Fibroblast of peridontal ligament (primary cell): ENCODE data around the gene CYBRD1.
A peak's percentile ranks its signal among the peaks of the same experiment; 100 is the strongest.
"Not testable (repeated sequence)": the region's sequence is repeated elsewhere in the genome, so short reads cannot be mapped to it uniquely, and the experiment has no call there.

Source experiments
- DNase-seq: peaks from one replicate; pipeline ENCODE4 v3.0.0-alpha.2; 2010; ENCODE audit errors: extremely low read depth

CYBRD1 gene

GRCh38 chr2:171515672-171516298 lies 6.5 kb upstream of the CYBRD1 start:
- DNase-seq = peak; percentile 78

- no peak for DNase-seq
Measured at GRCh38 chr2:171516793-171517192, 5.5 kb upstream of the CYBRD1 start.

- DNase-seq = no peak
Measured at GRCh38 chr2:171520471-171520870, 1.8 kb upstream of the CYBRD1 start.

GRCh38 chr2:171521361-171522051 lies 768 bp upstream of the CYBRD1 start:
- DNase-seq = no peak

- no peak for DNase-seq
Measured at GRCh38 chr2:171522788-171523087, 464 bp downstream of the CYBRD1 start.

GRCh38 chr2:171523088-171524017 lies 1.1 kb downstream of the CYBRD1 start:
- DNase-seq = peak; percentile 67

GRCh38 chr2:171524018-171524401 lies 1.7 kb downstream of the CYBRD1 start:
- peak; percentile 49 for DNase-seq

- DNase-seq = no peak
Measured at GRCh38 chr2:171529914-171530313, 7.6 kb downstream of the CYBRD1 start.

- DNase-seq = no peak
Measured at GRCh38 chr2:171530378-171530777, 8.1 kb downstream of the CYBRD1 start.

- not testable (repeated sequence) for DNase-seq
Measured at GRCh38 chr2:171530859-171531258, 8.6 kb downstream of the CYBRD1 start.

- peak; percentile 92 for DNase-seq
Measured at GRCh38 chr2:171531291-171531690, 9.0 kb downstream of the CYBRD1 start.

- DNase-seq = peak; percentile 64
Measured at GRCh38 chr2:171531836-171532450, 9.7 kb downstream of the CYBRD1 start.

GRCh38 chr2:171533331-171533730 lies 11.1 kb downstream of the CYBRD1 start:
- no peak for DNase-seq

GRCh38 chr2:171535528-171535927 lies 13.3 kb downstream of the CYBRD1 start:
- not testable (repeated sequence) for DNase-seq

- DNase-seq = no peak
Measured at GRCh38 chr2:171540437-171540836, 18.2 kb downstream of the CYBRD1 start.

GRCh38 chr2:171541202-171541887 lies 19.1 kb downstream of the CYBRD1 start:
- DNase-seq = no peak

- DNase-seq = no peak
Measured at GRCh38 chr2:171545086-171545485, 22.8 kb downstream of the CYBRD1 start.

- no peak for DNase-seq
Measured at GRCh38 chr2:171547256-171547655, 25.0 kb downstream of the CYBRD1 start.

GRCh38 chr2:171547720-171548119 lies 25.4 kb downstream of the CYBRD1 start:
- no peak for DNase-seq

- no peak for DNase-seq
Measured at GRCh38 chr2:171550613-171551012, 28.3 kb downstream of the CYBRD1 start.

GRCh38 chr2:171551836-171552235 lies 29.6 kb downstream of the CYBRD1 start:
- DNase-seq = no peak

GRCh38 chr2:171553236-171553635 lies 31.0 kb downstream of the CYBRD1 start:
- peak; percentile 25 for DNase-seq
